A549 (cell line): ENCODE measurements around the gene PLAAT2. TPM values are rescaled to one million over a fixed set of nuclear protein-coding genes. Genes with fewer than 3 reads are reported as not detected.
"Not testable (repeated sequence)": the region's sequence is repeated elsewhere in the genome, so short reads cannot be mapped to it uniquely, and the experiment has no call there.

ENCODE experiments used
- ATAC-seq, 2 experiments: fragments of 200-7000 bp in 1 of 2; fragments of >200 bp in 1 of 2; cut with Nextera tagmentation in 1 of 2; cut with Tn5 transposase in 1 of 2; 3 replicates each; pipeline versions ENCODE4 v1.8.0 to v1.9.1; 2018 to 2020; ENCODE audit warnings: mild to moderate bottlenecking in 1 of 2, moderate library complexity in 1 of 2
- CTCF ChIA-PET: fragments of 300-600 bp; sonication (Branson Sonifier 250); formaldehyde crosslinking; extraction: SDS; loops from one replicate; lab custom pipeline; 2021; ENCODE audit warnings: antibody characterized with exemption, inconsistent platforms; lab: Yijun Ruan, JAX
- POLR2A ChIA-PET: fragments of 350-600 bp; formaldehyde crosslinking; extraction: SDS; loops from one replicate; lab custom pipeline; 2021; ENCODE audit warnings: antibody characterized with exemption, inconsistent platforms; lab: Yijun Ruan, JAX
- DNase-seq, 2 experiments: peaks; one replicate each; pipeline versions ENCODE4 v3.0.0 to v3.0.0-alpha.2; 2011 to 2016; ENCODE audit warnings: low read depth in 1 of 2, low spot score in 1 of 2
- FAIRE-seq: peaks from 2 replicates; lab custom pipeline; 2011; peaks lifted over from hg19 to GRCh38; lab: Jason Lieb, UNC
- H3K27ac ChIP-seq, 2 experiments: fragments of >200 bp; sonication (Bioruptor Twin); formaldehyde crosslinking; 3 replicates each; pipeline ENCODE4 v1.5.1; 2016 to 2017
- H3K4me1 ChIP-seq: fragments of >200 bp; sonication (Bioruptor Twin); formaldehyde crosslinking; 3 replicates; pipeline ENCODE4 v1.6.1; 2016
- H3K4me2 ChIP-seq: fragments of >200 bp; sonication (Bioruptor Twin); formaldehyde crosslinking; 3 replicates; pipeline ENCODE4 v1.6.1; 2016
- H3K4me3 ChIP-seq: fragments of >200 bp; sonication (Bioruptor Twin); formaldehyde crosslinking; 3 replicates; pipeline ENCODE4 v1.5.1; 2016
- H3K9me3 ChIP-seq: fragments of >200 bp; sonication (Bioruptor Twin); formaldehyde crosslinking; 3 replicates; pipeline ENCODE4 v1.6.1; 2016
- BHLHE40 ChIP-seq: IDR thresholded peaks from 2 replicates; pipeline ENCODE4 v1.6.1; 2012; ENCODE audit warnings: low read depth, low read length, inconsistent platforms
- CBX2 ChIP-seq: fragments of 200-600 bp; sonication (generic); IDR thresholded peaks from 2 replicates; pipeline ENCODE4 v1.6.1; 2016; ENCODE audit warnings: low read depth, mild to moderate bottlenecking, borderline replicate concordance
- CBX8 ChIP-seq: fragments of 200-600 bp; sonication (generic); IDR thresholded peaks from 2 replicates; pipeline ENCODE4 v1.6.1; 2016
- EHF ChIP-seq: fragments of 250-450 bp; sonication (Bioruptor Pico); IDR thresholded peaks from 2 replicates; pipeline ENCODE4 v1.5.0; 2020; ENCODE audit warnings: mild to moderate bottlenecking
- EHMT2 ChIP-seq: fragments of 200-600 bp; sonication (generic); IDR thresholded peaks from 2 replicates; pipeline ENCODE4 v1.6.1; 2016; ENCODE audit warnings: antibody characterized with exemption, low read depth, mild to moderate bottlenecking, moderate library complexity
- FOSB ChIP-seq: fragments of 250-450 bp; sonication (Bioruptor Pico); IDR thresholded peaks from 2 replicates; pipeline ENCODE4 v1.5.0; 2020; ENCODE audit warnings: mild to moderate bottlenecking, moderate library complexity
- FOSL2 ChIP-seq, 2 experiments: fragments of 450-650 bp in 1 of 2; fragments of >200 bp in 1 of 2; sonication (Bioruptor Twin) in 1 of 2; formaldehyde crosslinking; IDR thresholded peaks; 2 replicates each; pipeline versions ENCODE4 v1.5.0 to v1.6.1; 2016 to 2020; ENCODE audit warnings: mild to moderate bottlenecking in 1 of 2, moderate library complexity in 1 of 2
- FOXS1 ChIP-seq: fragments of 250-450 bp; sonication (Bioruptor Pico); IDR thresholded peaks from 2 replicates; pipeline ENCODE4 v1.5.0; 2020; ENCODE audit warnings: mild to moderate bottlenecking, moderate library complexity
- HEYL ChIP-seq: fragments of 250-450 bp; sonication (Bioruptor Pico); IDR thresholded peaks from 2 replicates; pipeline ENCODE4 v1.8.0; 2021; ENCODE audit warnings: mild to moderate bottlenecking, moderate library complexity
- HOXA7 ChIP-seq: fragments of 250-450 bp; sonication (Bioruptor Pico); IDR thresholded peaks from 2 replicates; pipeline ENCODE4 v1.5.0; 2020; ENCODE audit warnings: mild to moderate bottlenecking, moderate library complexity
- HOXB13 ChIP-seq: fragments of 250-450 bp; sonication (Bioruptor Pico); IDR thresholded peaks from 2 replicates; pipeline ENCODE4 v1.5.0; 2020; ENCODE audit warnings: low read depth, mild to moderate bottlenecking, moderate library complexity
- HOXB5 ChIP-seq: fragments of 250-450 bp; sonication (Bioruptor Pico); IDR thresholded peaks from 2 replicates; pipeline ENCODE4 v1.5.0; 2020; ENCODE audit warnings: mild to moderate bottlenecking, moderate library complexity
- NPAS2 ChIP-seq: fragments of 250-450 bp; sonication (Bioruptor Pico); IDR thresholded peaks from 2 replicates; pipeline ENCODE4 v1.8.0; 2022; ENCODE audit warnings: mild to moderate bottlenecking, moderate library complexity, borderline replicate concordance
- PHF8 ChIP-seq: fragments of 200-600 bp; sonication (generic); IDR thresholded peaks from 2 replicates; pipeline ENCODE4 v1.6.1; 2016; ENCODE audit warnings: low read depth, mild to moderate bottlenecking, antibody characterized with exemption, moderate library complexity, borderline replicate concordance
- POLR2AphosphoS2 ChIP-seq: conservative IDR thresholded peaks from 2 replicates; pipeline ENCODE4 v1.6.1; 2012; ENCODE audit warnings: low read length, improper control_type of control experiment, inconsistent platforms
- RARB ChIP-seq: fragments of 250-450 bp; sonication (Bioruptor Pico); IDR thresholded peaks from 2 replicates; pipeline ENCODE4 v1.8.0; 2021; ENCODE audit warnings: mild to moderate bottlenecking, moderate library complexity
- TFCP2L1 ChIP-seq: fragments of 250-450 bp; sonication (Bioruptor Pico); IDR thresholded peaks from 2 replicates; pipeline ENCODE4 v1.5.0; 2021; ENCODE audit warnings: mild to moderate bottlenecking
- TP53 ChIP-seq: fragments of 250-450 bp; sonication (Bioruptor Pico); IDR thresholded peaks from 2 replicates; pipeline ENCODE4 v1.5.0; 2021; ENCODE audit warnings: mild to moderate bottlenecking, moderate library complexity
- ZNF302 ChIP-seq: fragments of 250-450 bp; sonication (Bioruptor Pico); IDR thresholded peaks from 2 replicates; pipeline ENCODE4 v1.9.0; 2021; ENCODE audit warnings: inconsistent platforms, mild to moderate bottlenecking, moderate library complexity
- ZSCAN20 ChIP-seq: fragments of 250-450 bp; sonication (Bioruptor Pico); IDR thresholded peaks from 2 replicates; pipeline ENCODE4 v1.8.0; 2022; ENCODE audit warnings: mild to moderate bottlenecking, moderate library complexity
- WGBS: methylation state at CpG from one replicate; pipeline ENCODE4 v1.1.6; 2017; ENCODE audit errors: missing lambda C conversion rate; 5-methylcytosine and 5-hydroxymethylcytosine counted together
- polyA plus RNA-seq, 4 experiments: library from polyadenylated mRNA; depleted of rRNA in 3 of 4; stranded (reverse); fragments of >200 nt; fragmentation: RNase III in 1 of 4; extraction: RNeasy Plus Mini Kit Qiagen cat#74134 plus additional on column Dnase treatment in 1 of 4; gene quantifications; 2 replicates in 3 of 4; 3 replicates in 1 of 4; pipeline ENCODE4 v1.2.3, GENCODE V29; 2011 to 2017
- TF ChIP-seq, protein P1 (sequence below): fragments of 250-450 bp; sonication (Bioruptor Pico); IDR thresholded peaks from 2 replicates; pipeline ENCODE4 v1.5.0; 2020; ENCODE audit warnings: low read depth, mild to moderate bottlenecking, moderate library complexity
- TF ChIP-seq, protein P2 (sequence below): fragments of 250-450 bp; sonication (Bioruptor Pico); IDR thresholded peaks from 2 replicates; pipeline ENCODE4 v1.5.0; 2021; ENCODE audit warnings: mild to moderate bottlenecking, moderate library complexity, borderline replicate concordance
- TF ChIP-seq, protein P3 (sequence below): fragments of >200 bp; sonication (Bioruptor Twin); formaldehyde crosslinking; IDR thresholded peaks from 3 replicates; pipeline ENCODE4 v1.6.1; 2016
- TF ChIP-seq, protein P4 (sequence below): IDR thresholded peaks from 2 replicates; pipeline ENCODE4 v1.6.1; 2012
- TF ChIP-seq, protein P5 (sequence below): fragments of 150-350 bp; IDR thresholded peaks from 2 replicates; pipeline ENCODE4 v1.6.1; 2014; ENCODE audit warnings: low read depth, mild to moderate bottlenecking, low read length
- TF ChIP-seq, protein P6 (sequence below): fragments of >200 bp; sonication (Bioruptor Twin); formaldehyde crosslinking; IDR thresholded peaks from 3 replicates; pipeline ENCODE4 v1.5.1; 2016

The PLAAT2 gene
- polyA plus RNA-seq, 2 of the 4 experiments (the other 2 are of a cell fraction), result 0.26 to 0.57 TPM

DNA sequence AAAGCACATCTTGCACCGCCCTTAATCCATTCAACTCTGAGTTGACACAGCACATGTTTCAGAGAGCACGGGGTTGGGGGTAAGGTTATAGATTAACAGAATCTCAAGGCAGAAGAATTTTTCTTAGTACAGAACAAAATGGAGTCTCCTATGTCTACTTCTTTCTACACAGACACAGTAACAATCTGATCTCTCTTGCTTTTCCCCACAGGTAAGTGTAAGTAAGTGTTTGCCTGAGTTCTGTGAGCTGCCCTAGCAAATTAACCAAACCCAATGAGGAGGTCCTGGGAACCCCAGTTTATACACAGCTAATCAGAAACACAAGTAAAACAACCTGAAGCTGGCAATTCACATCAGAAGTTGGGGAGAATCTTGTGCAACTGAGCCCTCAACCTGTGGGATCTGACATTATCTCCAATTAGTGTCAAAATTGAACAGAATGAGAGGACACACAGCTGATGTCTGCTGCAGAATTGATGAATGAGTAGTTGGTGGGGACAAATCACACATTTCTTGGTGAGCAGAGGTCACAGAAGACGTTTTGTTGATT lies 34.4 kb downstream of the PLAAT2 start:
- CTCF ChIA-PET; H3K9me3 ChIP-seq; DNase-seq; FAIRE-seq; POLR2A ChIA-PET; H3K4me3 ChIP-seq; TF ChIP-seq FOSL2 (IDR thresholded peaks at IDR 0.05): not testable (repeated sequence)
- Histone ChIP-seq H3K4me1 (peaks cover 49% of the 10 kb centered on the region), H3K4me2 (peak overlapping the region; percentile 47), H3K27ac (peak overlapping the region; percentile 74 to 77)
- WGBS, result 21% methylated on average over 1 of the region's 3 CpGs
- ATAC-seq, result peak in 1 of 2 experiments; percentile 14; a peak in 1 of 6 replicates
- peak; percentile 100 for TF ChIP-seq HEYL (CRISPR knock-in tag)
- peak; percentile 98 for TF ChIP-seq HOXA7 (CRISPR knock-in tag)
- peak; percentile 90 for TF ChIP-seq RARB (CRISPR knock-in tag)
- TF ChIP-seq NPAS2 (CRISPR knock-in tag), result peak; percentile 94
- peak; percentile 98 for TF ChIP-seq TFCP2L1 (CRISPR knock-in tag)
- peak; percentile 100 for TF ChIP-seq ZSCAN20 (CRISPR knock-in tag)
- peak; percentile 99 for TF ChIP-seq FOSB (CRISPR knock-in tag)
- TF ChIP-seq, protein P1, sequence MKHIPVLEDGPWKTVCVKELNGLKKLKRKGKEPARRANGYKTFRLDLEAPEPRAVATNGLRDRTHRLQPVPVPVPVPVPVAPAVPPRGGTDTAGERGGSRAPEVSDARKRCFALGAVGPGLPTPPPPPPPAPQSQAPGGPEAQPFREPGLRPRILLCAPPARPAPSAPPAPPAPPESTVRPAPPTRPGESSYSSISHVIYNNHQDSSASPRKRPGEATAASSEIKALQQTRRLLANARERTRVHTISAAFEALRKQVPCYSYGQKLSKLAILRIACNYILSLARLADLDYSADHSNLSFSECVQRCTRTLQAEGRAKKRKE (CRISPR knock-in tag), result peak; percentile 100
- TF ChIP-seq ZNF302 (CRISPR knock-in tag), result peak; percentile 100
- TF ChIP-seq EHF (CRISPR knock-in tag), result peak; percentile 100
- TF ChIP-seq HOXB13 (CRISPR knock-in tag), result peak; percentile 100
- peak; percentile 100 for TF ChIP-seq FOXS1 (CRISPR knock-in tag)
- peak; percentile 98 for TF ChIP-seq TP53 (CRISPR knock-in tag)
- TF ChIP-seq, protein P2, sequence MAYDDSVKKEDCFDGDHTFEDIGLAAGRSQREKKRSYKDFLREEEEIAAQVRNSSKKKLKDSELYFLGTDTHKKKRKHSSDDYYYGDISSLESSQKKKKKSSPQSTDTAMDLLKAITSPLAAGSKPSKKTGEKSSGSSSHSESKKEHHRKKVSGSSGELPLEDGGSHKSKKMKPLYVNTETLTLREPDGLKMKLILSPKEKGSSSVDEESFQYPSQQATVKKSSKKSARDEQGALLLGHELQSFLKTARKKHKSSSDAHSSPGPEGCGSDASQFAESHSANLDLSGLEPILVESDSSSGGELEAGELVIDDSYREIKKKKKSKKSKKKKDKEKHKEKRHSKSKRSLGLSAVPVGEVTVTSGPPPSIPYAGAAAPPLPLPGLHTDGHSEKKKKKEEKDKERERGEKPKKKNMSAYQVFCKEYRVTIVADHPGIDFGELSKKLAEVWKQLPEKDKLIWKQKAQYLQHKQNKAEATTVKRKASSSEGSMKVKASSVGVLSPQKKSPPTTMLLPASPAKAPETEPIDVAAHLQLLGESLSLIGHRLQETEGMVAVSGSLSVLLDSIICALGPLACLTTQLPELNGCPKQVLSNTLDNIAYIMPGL (CRISPR knock-in tag), result peak; percentile 99
- TF ChIP-seq FOSL2 (CRISPR knock-in tag; IDR thresholded peaks at IDR 0.05), result peak; percentile 79
- TF ChIP-seq HOXB5 (CRISPR knock-in tag), result peak; percentile 100

DNA sequence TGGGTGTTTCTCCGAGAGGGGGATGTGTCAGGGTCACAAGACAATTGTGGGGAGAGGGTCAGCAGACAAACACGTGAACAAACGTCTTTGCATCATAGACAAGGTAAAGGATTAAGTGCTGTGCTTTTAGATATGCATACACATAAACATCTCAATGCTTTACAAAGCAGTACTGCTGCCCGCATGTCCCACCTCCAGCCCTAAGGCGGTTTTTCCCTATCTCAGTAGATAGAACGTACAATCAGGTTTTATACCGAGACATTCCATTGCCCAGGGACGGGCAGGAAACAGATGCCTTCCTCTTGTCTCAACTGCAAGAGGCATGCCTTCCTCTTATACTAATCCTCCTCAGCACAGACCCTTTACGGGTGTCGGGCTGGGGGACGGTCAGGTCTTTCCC lies 35.0 kb downstream of the PLAAT2 start:
- Histone ChIP-seq H3K9me3 (peaks cover 14% of the 10 kb centered on the region), H3K4me2 (peak overlapping the region; percentile 75), H3K4me1 (peaks cover 49% of the 10 kb centered on the region), H3K27ac (peak overlapping the region; percentile 74 to 77)
- CTCF ChIA-PET, POLR2A ChIA-PET, FAIRE-seq, H3K4me3 ChIP-seq, DNase-seq, ATAC-seq: not testable (repeated sequence)
- WGBS, result 3% methylated on average over 8 of the region's 11 CpGs
- TF ChIP-seq ZNF302 (CRISPR knock-in tag), result peak; percentile 18; the same call in 1 of the 2 replicates

DNA sequence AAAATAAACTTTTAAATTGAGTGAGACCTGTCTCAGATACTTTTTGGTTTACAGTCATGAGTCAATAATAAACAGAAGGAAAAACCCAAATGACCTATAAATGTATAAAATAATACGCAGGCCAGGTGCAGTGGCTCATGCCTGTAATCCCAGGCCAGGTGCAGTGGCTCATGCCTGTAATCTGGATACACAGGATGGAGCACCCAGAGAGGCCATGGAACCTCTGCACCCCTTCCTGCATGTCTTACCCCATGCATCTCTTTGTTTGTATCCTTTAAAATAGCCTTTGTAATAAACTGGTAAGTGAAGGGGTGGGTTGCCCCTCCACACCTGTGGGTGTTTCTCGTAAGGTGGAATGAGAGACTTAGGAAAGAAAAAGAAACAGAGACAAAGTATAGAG lies 35.5 kb downstream of the PLAAT2 start:
- Histone ChIP-seq H3K27ac (peak overlapping the region; percentile 74 to 77), H3K4me2 (peak overlapping the region; percentile 75), H3K4me1 (peaks cover 46% of the 10 kb centered on the region), H3K9me3 (peaks cover 14% of the 10 kb centered on the region), H3K4me3 (no peak overlapping the region)
- POLR2A ChIA-PET, result no interaction called here
- no peak for DNase-seq
- CTCF ChIA-PET, result no interaction called here
- peak; percentile 58 to 64; a peak in 4 of 6 replicates for ATAC-seq
- whole genome bisulfite sequencing, result 46% methylated on average over 2 of the region's 2 CpGs
- FAIRE-seq, result no peak
- no peak for TF ChIP-seq BHLHE40
- TF ChIP-seq, protein P3, sequence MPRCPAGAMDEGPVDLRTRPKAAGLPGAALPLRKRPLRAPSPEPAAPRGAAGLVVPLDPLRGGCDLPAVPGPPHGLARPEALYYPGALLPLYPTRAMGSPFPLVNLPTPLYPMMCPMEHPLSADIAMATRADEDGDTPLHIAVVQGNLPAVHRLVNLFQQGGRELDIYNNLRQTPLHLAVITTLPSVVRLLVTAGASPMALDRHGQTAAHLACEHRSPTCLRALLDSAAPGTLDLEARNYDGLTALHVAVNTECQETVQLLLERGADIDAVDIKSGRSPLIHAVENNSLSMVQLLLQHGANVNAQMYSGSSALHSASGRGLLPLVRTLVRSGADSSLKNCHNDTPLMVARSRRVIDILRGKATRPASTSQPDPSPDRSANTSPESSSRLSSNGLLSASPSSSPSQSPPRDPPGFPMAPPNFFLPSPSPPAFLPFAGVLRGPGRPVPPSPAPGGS, result no peak
- TF ChIP-seq PHF8, result no peak
- TF ChIP-seq, protein P4, sequence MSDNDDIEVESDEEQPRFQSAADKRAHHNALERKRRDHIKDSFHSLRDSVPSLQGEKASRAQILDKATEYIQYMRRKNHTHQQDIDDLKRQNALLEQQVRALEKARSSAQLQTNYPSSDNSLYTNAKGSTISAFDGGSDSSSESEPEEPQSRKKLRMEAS, result no peak
- TF ChIP-seq, protein P5, sequence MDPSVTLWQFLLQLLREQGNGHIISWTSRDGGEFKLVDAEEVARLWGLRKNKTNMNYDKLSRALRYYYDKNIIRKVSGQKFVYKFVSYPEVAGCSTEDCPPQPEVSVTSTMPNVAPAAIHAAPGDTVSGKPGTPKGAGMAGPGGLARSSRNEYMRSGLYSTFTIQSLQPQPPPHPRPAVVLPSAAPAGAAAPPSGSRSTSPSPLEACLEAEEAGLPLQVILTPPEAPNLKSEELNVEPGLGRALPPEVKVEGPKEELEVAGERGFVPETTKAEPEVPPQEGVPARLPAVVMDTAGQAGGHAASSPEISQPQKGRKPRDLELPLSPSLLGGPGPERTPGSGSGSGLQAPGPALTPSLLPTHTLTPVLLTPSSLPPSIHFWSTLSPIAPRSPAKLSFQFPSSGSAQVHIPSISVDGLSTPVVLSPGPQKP, result no peak
- no peak for TF ChIP-seq ZNF302 (CRISPR knock-in tag)
- TF ChIP-seq EHMT2, result no peak
- TF ChIP-seq, protein P6, sequence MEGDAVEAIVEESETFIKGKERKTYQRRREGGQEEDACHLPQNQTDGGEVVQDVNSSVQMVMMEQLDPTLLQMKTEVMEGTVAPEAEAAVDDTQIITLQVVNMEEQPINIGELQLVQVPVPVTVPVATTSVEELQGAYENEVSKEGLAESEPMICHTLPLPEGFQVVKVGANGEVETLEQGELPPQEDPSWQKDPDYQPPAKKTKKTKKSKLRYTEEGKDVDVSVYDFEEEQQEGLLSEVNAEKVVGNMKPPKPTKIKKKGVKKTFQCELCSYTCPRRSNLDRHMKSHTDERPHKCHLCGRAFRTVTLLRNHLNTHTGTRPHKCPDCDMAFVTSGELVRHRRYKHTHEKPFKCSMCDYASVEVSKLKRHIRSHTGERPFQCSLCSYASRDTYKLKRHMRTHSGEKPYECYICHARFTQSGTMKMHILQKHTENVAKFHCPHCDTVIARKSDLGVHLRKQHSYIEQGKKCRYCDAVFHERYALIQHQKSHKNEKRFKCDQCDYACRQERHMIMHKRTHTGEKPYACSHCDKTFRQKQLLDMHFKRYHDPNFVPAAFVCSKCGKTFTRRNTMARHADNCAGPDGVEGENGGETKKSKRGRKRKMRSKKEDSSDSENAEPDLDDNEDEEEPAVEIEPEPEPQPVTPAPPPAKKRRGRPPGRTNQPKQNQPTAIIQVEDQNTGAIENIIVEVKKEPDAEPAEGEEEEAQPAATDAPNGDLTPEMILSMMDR, result no peak
- TF ChIP-seq CBX8, result no peak
- TF ChIP-seq CBX2, result no peak
- TF ChIP-seq POLR2AphosphoS2, result no peak
- no peak for TF ChIP-seq FOXS1 (CRISPR knock-in tag)
